Smooth muscle cell of trachea (primary cell): ENCODE data around the gene CFAP206. TPM values are rescaled to one million over a fixed set of nuclear protein-coding genes. Genes with fewer than 3 reads are reported as not detected.

Experiments
- total RNA-seq: library from RNA; depleted of rRNA; stranded (reverse); fragments of >200 nt; gene quantifications from 2 replicates; pipeline ENCODE4 v1.2.1, GENCODE V29; 2014

The CFAP206 gene, protein sequence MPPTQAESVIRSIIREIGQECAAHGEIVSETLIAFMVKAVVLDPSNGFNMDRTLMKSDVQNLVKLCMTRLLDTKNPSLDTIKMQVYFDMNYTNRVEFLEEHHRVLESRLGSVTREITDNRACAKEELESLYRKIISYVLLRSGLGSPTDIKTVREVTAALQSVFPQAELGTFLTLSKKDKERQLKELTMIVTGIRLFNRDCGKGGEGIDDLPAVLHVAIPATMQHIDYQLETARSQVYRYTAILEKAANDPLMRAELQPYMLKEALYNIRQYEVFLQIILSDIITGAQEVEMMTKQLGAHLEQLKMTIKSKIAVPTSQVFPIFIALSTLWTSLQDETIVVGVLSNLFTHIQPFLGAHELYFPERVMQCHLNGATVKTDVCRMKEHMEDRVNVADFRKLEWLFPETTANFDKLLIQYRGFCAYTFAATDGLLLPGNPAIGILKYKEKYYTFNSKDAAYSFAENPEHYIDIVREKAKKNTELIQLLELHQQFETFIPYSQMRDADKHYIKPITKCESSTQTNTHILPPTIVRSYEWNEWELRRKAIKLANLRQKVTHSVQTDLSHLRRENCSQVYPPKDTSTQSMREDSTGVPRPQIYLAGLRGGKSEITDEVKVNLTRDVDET
- total RNA-seq = 0.44 and 0.50 TPM in 2 replicates

DNA sequence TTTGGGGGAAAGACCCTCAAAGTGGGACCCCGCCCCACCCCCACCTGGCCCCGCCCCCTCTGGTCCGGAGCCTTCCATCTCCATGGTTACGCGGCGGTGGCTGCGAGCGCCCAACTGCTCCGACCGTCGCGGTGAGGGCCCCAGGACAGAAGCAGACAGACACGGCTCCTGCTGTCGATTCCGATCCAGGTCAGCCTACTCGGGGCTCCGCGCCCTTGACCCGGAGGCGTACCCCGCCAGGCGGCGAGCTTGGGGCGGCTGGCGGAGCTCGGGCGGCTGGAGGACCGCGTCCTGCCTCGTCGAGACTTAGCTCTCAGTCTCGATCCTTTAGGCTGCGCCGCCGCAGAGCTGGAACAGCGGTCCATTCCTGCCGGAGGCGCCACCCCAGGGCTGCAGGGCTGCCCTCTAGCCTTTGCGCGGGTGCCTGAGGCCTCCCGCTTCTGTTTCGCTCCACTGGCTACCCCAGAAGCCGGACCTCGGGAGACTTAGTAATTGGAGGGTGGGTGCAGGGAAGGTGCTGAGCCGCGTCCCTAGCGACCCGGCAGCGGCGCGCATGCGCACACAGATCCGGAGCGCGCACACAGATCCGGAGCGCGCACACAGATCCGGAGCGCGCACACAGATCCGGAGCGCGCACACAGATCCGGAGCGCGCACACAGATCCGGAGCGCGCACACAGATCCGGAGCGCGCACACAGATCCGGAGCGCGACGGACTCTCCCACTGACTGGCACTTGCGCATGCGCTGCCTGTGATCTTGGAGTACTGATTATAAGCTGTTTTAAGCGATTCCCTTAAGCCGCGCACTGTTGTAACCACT is at the start of gene CFAP206:
Gene CFAP206 (plus strand): TSS at position 72 of the 820 bp plus-strand sequence. CDS start 1,868 bp downstream, outside the sequence.

DNA sequence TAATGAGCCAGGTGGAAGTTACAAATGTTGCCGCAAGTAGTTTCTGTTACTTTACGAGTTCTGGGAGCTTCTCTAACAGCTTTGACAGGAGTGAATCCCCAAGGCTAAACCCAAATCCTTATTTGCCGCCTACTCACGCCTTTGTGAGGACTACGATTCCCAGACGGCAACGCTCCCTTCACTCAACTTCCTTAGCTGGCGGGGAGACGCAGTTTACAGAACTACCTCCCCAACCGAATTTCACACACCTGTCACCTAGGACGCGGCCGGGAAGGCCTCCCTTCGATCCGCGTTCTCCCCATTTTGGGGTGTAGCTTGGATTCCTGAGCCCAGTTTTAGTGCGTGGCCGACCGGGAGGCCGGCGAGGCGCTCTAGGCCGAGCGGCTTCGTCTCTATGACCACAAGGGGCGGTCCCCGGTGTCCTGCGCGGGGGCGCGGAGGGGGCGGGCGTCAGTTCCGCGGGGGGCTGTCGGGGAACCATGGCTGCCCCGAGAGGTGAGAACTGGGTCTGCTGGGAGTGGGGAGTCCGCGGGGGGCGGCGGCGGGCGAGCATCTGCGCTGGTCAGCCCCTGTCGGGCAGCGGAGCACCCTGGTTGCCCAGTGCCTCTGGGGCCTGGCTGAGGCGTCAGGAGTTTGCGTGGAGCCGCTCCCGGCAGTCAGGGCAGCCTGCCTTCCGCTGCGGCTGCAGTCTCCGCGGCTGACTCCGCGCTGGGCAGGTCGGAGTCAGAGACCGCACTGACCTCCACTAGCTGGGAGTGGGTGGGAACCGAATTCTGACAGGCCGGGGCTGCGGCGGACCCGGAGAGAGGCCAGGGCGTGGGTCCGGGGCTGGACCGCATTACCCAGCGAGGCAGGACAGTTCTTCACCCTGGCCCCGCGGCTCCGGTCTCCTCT is 65.0 kb downstream of the CFAP206 start, which contains the start of gene SLC35A1:
Gene SLC35A1 (plus strand): TSS at position 450 of the 894 bp plus-strand sequence. CDS start 30 bp downstream, at position 480.

Other genes starting within 250 kb of the CFAP206 start
- 4.5 and 9.7 TPM in 2 replicates for gene SMIM8, start 85.4 kb upstream of the CFAP206 start, total RNA-seq
- not detected in 2 replicates for gene GJB7, start 78.7 kb upstream of the CFAP206 start, total RNA-seq
- 2.2 and 2.5 TPM in 2 replicates for gene C6orf163, start 63.2 kb upstream of the CFAP206 start, total RNA-seq
- gene SLC35A1, start 65.0 kb downstream of the CFAP206 start, total RNA-seq = 20.7 and 24.6 TPM in 2 replicates
- gene RARS2, start 182.0 kb downstream of the CFAP206 start, total RNA-seq = 46.8 and 58.2 TPM in 2 replicates
- 26.3 and 31.9 TPM in 2 replicates for gene ORC3, start 182.2 kb downstream of the CFAP206 start, total RNA-seq